NT2/D1 (cell line): ENCODE results near the gene DEFB126.

ENCODE experiments used
- SUZ12 ChIP-seq: IDR thresholded peaks from 2 replicates; pipeline ENCODE4 v1.6.1; 2011; ENCODE audit not compliant: insufficient read length, insufficient read depth; ENCODE audit errors: extremely low read depth
- YY1 ChIP-seq: IDR thresholded peaks from 2 replicates; pipeline ENCODE4 v1.6.1; 2011; ENCODE audit not compliant: insufficient read length, insufficient read depth
- ZNF274 ChIP-seq: IDR thresholded peaks from 2 replicates; pipeline ENCODE4 v1.6.1; 2011; ENCODE audit warnings: mild to moderate bottlenecking, low read depth, low read length

DNA sequence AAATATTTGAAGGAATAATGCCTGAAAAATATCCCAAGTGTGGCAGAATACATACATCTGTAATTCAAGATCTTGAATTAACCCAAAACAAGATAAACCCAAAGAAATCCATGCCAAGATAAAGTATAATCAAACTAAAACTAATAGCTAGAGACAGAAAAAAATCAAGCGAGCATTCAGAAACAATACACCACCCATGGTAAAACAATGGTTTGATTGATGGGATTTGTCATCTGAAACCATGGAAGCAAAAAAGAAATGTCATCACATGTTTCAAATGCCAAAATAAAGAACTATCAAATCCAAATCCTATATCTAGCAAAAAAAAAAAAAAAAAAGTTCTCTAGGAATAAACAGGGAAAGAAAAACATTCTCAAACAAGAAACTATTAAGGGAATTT, 9.7 kb downstream of the DEFB126 start:
- TF ChIP-seq ZNF274 (no peak), YY1 (no peak), SUZ12 (no peak)
